Cerebellar nuclear complex (tissue), 1 donor: Measurements from ENCODE around the gene TACC3.

Experiments
- DNase-seq, 2 experiments: peaks; one replicate each; lab custom pipeline; 2025; lab: John Stamatoyannopoulos, UW

TACC3 gene

GRCh38 chr4:1746919-1747602 is 25.7 kb downstream of the TACC3 start:
- peak in 1 of 2 experiments; percentile 35 for DNase-seq

GRCh38 chr4:1747603-1747967 is 26.3 kb downstream of the TACC3 start:
- no peak for DNase-seq

- DNase-seq, result no peak
Observed at GRCh38 chr4:1748465-1748995, 27.2 kb downstream of the TACC3 start.

GRCh38 chr4:1749370-1749769 is 28.0 kb downstream of the TACC3 start:
- DNase-seq, result no peak

- DNase-seq, result no peak
Observed at GRCh38 chr4:1749826-1750225, 28.5 kb downstream of the TACC3 start.

GRCh38 chr4:1750381-1751154 is 29.2 kb downstream of the TACC3 start:
- no peak for DNase-seq

GRCh38 chr4:1751155-1751918 is 30.0 kb downstream of the TACC3 start:
- no peak for DNase-seq

GRCh38 chr4:1751919-1752283 is 30.6 kb downstream of the TACC3 start:
- no peak for DNase-seq

GRCh38 chr4:1752284-1753041 is 31.1 kb downstream of the TACC3 start:
- DNase-seq, result no peak

GRCh38 chr4:1753294-1753696 is 32.0 kb downstream of the TACC3 start:
- no peak for DNase-seq

GRCh38 chr4:1753697-1754311 is 32.5 kb downstream of the TACC3 start:
- DNase-seq, result no peak

GRCh38 chr4:1754336-1754735 is 33.0 kb downstream of the TACC3 start:
- DNase-seq, result no peak

- DNase-seq, result no peak
Observed at GRCh38 chr4:1755297-1755696, 34.0 kb downstream of the TACC3 start.

- DNase-seq, result no peak
Observed at GRCh38 chr4:1756079-1756478, 34.8 kb downstream of the TACC3 start.

- DNase-seq, result no peak
Observed at GRCh38 chr4:1756893-1757779, 35.8 kb downstream of the TACC3 start.

GRCh38 chr4:1757836-1758235 is 36.5 kb downstream of the TACC3 start:
- no peak for DNase-seq

GRCh38 chr4:1758306-1759121 is 37.2 kb downstream of the TACC3 start:
- DNase-seq, result no peak

GRCh38 chr4:1759170-1759817 is 38.0 kb downstream of the TACC3 start:
- DNase-seq, result no peak

- no peak for DNase-seq
Observed at GRCh38 chr4:1759818-1760223, 38.5 kb downstream of the TACC3 start.
